Measurements from ENCODE around the gene GFY.
"Not testable (repeated sequence)": the region's sequence is repeated elsewhere in the genome, so short reads cannot be mapped to it uniquely, and the experiment has no call there.

GRCh38 chr19:49461130-49461529 is 35.9 kb downstream of the GFY start:
- TF ChIP-seq CTCF, POLR2A (IDR thresholded peaks at IDR 0.05): not testable (repeated sequence)
